Right cardiac atrium (tissue), 5 donors: Measurements from ENCODE around the gene EXTL1. TPM values are rescaled to one million over a fixed set of nuclear protein-coding genes. Genes with fewer than 3 reads are reported as not detected.

Experiments
- ATAC-seq, 2 donors: fragments of 200-7000 bp; cut with Tn5 transposase; one replicate each; pipeline versions ENCODE4 v1.8.0 to v1.9.1; 2020; ENCODE audit warnings: moderate library complexity in 2 of 2, mild to moderate bottlenecking in 1 of 2
- DNase-seq, 3 donors: peaks; one replicate each; pipeline ENCODE4 v3.0.0-alpha.2; 2020
- H3K27ac ChIP-seq: one replicate; pipeline ENCODE4 v1.5.1; 2013; ENCODE audit warnings: mild to moderate bottlenecking, low read length, control low read depth, moderate library complexity
- H3K27me3 ChIP-seq: one replicate; pipeline ENCODE4 v1.6.1; 2013; ENCODE audit not compliant: control insufficient read depth, insufficient read depth
- H3K4me1 ChIP-seq: one replicate; pipeline ENCODE4 v1.6.1; 2013; ENCODE audit warnings: low read length; ENCODE audit not compliant: control insufficient read depth, insufficient read depth
- H3K4me3 ChIP-seq: one replicate; pipeline ENCODE4 v1.5.1; 2013; ENCODE audit warnings: low read length, control low read depth
- H3K9me3 ChIP-seq: one replicate; pipeline ENCODE4 v1.6.1; 2013; ENCODE audit warnings: low read length; ENCODE audit not compliant: control insufficient read depth
- WGBS: extraction: QIAGEN DNeasy Blood & Tissue Kit; methylation state at CpG from one replicate; pipeline ENCODE4 v1.1.7; 2013; 5-methylcytosine and 5-hydroxymethylcytosine counted together
- intact Hi-C, 4 donors: fragments of 100-400 bp; cut with DNase I; formaldehyde crosslinking; loops; one replicate each; pipeline versions ENCODE4 v1.11.0 to v1.14.0; 2022 to 2023
- polyA plus RNA-seq: library from polyadenylated mRNA; stranded (reverse); fragments of 200-250 nt; gene quantifications from one replicate; pipeline ENCODE4 v1.2.3, GENCODE V29; 2013
- total RNA-seq, 4 donors: library from RNA; stranded (reverse); fragmentation: NEBNext Ultra II Directional; extraction: Animal tissue kit (Norgen Biotek cat#: 25700); gene quantifications; one replicate each; pipeline ENCODE4 v1.2.1, GENCODE V29; 2021
- donor health status: healthy with polysubstance abuse.
- donor health status: DM: no; HTN: yes; CAD: no.
- donor health status: DM: no; HTN: no; CAD: no.
- donor health status: DM: no; HTN: yes; CAD: no; lungs with severe emphysema.
- donor health status: DM: yes; HTN: yes; CAD: no.

EXTL1 gene
- total and polyA plus RNA-seq, 5 donors: 0.78 to 4.3 (median 2.4) TPM

GRCh38 chr1:26075421-26076144 is 54.0 kb downstream of the EXTL1 start:
- no peak overlapping the region for H3K4me3 ChIP-seq
- H3K27ac ChIP-seq: peak overlapping the region; percentile 46
- no peaks in the 10 kb centered on the region for H3K27me3 ChIP-seq
- 69% methylated on average over 3 of the region's 3 CpGs for WGBS
- ATAC-seq: peak; percentile 58 to 71
- intact Hi-C loops: no loop called here
- H3K4me1 ChIP-seq: no peaks in the 10 kb centered on the region
- H3K9me3 ChIP-seq: no peaks in the 10 kb centered on the region
- no peak for DNase-seq

DNA sequence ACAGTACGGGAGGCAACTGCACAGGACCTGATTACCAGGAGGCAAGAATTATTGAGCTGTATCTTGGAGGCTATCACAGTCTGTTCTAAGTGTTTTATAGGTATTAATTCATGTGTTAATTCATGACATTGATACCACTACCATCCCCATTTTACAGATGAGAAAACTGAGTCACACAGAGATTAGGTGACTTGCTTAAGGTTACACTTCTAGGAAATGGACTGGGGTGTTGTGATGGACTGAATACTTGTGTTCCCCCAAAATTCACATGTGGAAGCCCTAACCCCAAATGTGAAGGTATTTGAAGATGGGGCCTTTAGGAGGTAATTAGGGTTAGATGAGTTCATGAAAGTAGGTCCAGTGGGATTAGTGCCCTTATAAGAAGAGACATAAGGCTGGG is 55.9 kb downstream of the EXTL1 start:
- intact Hi-C loops: no loop called here
- no peaks in the 10 kb centered on the region for H3K27me3 ChIP-seq
- ATAC-seq (no peak), DNase-seq (no peak)
- H3K4me1 ChIP-seq: no peaks in the 10 kb centered on the region
- 98% methylated on average over 1 of the region's 1 CpG for WGBS
- H3K4me3 ChIP-seq: no peak overlapping the region
- no peak overlapping the region for H3K27ac ChIP-seq
- no peaks in the 10 kb centered on the region for H3K9me3 ChIP-seq

DNA sequence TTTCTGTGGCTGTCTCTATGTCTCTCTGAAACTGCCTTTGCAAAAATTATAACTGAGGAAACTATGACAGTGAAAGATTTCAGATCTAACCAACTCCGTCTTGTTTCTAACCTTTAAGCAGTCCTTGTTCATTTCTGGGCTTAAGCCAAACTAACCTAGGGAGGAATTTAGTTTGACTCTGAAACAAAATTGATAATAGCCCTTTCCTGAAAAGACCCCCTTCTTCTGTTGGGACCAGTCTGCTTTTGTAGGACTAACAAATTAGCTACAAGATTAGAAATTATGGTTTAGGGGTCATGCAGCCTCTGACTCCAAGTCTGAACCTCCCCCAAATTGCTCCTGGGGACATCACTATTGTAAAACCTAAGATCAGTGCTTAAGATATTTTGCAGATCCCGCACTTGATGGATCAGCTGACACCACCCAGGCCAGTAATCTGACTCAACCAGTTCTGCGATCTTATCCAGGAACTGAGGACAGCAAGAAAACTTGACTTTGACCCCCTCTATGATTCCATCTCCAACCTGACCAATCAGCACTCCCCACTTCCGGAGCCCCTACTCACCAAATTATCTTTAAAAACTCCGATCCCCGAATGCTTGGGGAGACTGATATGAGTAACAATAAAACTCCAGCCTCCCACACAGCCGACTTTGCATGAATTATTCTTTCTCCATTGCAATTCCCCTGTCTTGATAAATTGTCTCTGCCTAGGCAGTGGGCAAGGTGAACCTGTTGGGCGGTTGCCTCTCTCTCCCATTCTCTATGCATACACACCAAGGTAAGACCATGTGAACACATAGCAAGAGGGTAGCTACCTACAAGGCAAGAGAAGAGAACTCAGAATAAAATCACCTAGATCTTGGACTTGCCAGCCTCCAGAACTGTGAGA is 57.0 kb downstream of the EXTL1 start:
- DNase-seq (no peak), ATAC-seq (no peak)
- H3K27ac ChIP-seq: peak overlapping the region; percentile 13
- 46% methylated on average over 8 of the region's 8 CpGs for WGBS
- H3K27me3 ChIP-seq: no peaks in the 10 kb centered on the region
- intact Hi-C loops: no loop called here
- no peaks in the 10 kb centered on the region for H3K4me1 ChIP-seq
- H3K9me3 ChIP-seq: no peaks in the 10 kb centered on the region
- no peak overlapping the region for H3K4me3 ChIP-seq

DNA sequence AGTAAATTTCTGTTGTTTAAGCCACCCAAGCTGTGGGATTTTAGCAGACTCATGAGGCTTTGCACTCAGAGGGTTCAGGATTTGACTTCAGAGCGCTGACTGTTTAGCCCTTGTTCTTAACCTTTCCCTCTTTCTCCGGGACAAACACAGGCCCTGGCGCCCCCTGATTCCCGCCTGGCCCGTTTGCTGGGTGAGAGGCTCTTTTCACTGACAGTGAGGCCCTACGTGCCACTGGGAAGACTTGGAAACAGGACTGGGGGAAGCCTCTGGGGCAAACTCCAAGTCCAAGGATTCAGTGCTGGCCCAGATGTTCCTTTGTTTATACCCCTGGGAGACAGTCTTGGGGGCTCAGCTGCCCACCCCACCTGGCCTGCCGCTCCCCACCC is 57.6 kb downstream of the EXTL1 start:
- Histone ChIP-seq H3K4me1 (no peaks in the 10 kb centered on the region), H3K4me3 (no peak overlapping the region), H3K9me3 (no peaks in the 10 kb centered on the region), H3K27me3 (no peaks in the 10 kb centered on the region), H3K27ac (peak overlapping the region; percentile 2)
- intact Hi-C loops: no loop called here
- no peak for DNase-seq
- no peak for ATAC-seq
- WGBS: 49% methylated on average over 7 of the region's 7 CpGs

- no peaks in the 10 kb centered on the region for H3K9me3 ChIP-seq
- DNase-seq (no peak), ATAC-seq (no peak)
- intact Hi-C loops: no loop called here
- no peaks in the 10 kb centered on the region for H3K27me3 ChIP-seq
- no peaks in the 10 kb centered on the region for H3K4me1 ChIP-seq
- WGBS: 65% methylated on average over 9 of the region's 9 CpGs
- H3K4me3 ChIP-seq: no peak overlapping the region
- H3K27ac ChIP-seq: peak overlapping the region; percentile 45
These were observed 58.6 kb downstream of the EXTL1 start for GRCh38 chr1:26079960-26080814.

GRCh38 chr1:26081267-26082019 is 59.9 kb downstream of the EXTL1 start:
- DNase-seq (peak; percentile 44 to 81 (median 76)), ATAC-seq (peak; percentile 61 to 64)
- intact Hi-C loops: no loop called here
- H3K9me3 ChIP-seq: no peaks in the 10 kb centered on the region
- H3K27me3 ChIP-seq: no peaks in the 10 kb centered on the region
- peak overlapping the region; percentile 96 for H3K27ac ChIP-seq
- H3K4me3 ChIP-seq: no peak overlapping the region
- H3K4me1 ChIP-seq: no peaks in the 10 kb centered on the region
- 58% methylated on average over 8 of the region's 8 CpGs for WGBS

DNA sequence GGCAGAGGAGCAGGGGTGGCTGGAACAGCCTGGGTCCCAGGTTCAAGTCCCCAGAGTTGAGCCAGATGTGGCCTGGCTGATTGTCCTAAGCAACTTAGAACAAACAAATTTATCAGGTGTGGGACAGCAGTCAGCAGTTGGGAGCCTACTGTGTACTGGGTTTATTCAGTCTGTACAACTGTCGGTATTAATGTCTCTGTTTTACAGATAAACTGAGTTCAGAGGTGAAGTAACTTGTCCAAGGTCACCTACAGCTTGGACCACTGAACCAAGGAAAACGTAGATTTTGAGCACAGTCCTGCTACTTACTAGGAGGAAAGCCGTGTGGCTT is 60.4 kb downstream of the EXTL1 start:
- Histone ChIP-seq H3K27me3 (no peaks in the 10 kb centered on the region), H3K27ac (peak overlapping the region; percentile 90), H3K9me3 (no peaks in the 10 kb centered on the region), H3K4me3 (no peak overlapping the region), H3K4me1 (no peaks in the 10 kb centered on the region)
- WGBS: 61% methylated on average over 3 of the region's 3 CpGs
- DNase-seq (no peak), ATAC-seq (peak in 1 of 2 donors; percentile 2)
- intact Hi-C loops: no loop called here

DNA sequence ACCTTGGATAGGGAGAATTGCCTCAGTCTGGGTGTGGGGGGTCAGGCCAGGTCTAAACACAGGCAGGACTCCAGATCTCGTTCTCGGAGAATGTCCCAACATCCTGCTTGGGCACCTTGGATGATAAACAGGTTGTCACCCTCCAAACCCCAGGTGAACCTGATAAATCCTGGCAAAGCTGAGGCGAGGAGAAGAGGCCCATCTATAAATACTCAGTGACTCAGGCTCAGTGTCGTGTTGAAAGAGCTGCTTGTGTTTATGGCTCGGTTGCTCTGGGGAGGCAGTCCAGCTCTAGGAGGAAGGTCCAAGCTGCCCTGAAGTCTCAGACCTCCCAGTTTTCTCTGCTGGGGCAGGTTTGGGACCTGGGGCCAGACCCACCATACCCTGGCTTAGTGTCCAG is 61.6 kb downstream of the EXTL1 start:
- Histone ChIP-seq H3K27ac (peak overlapping the region; percentile 95), H3K27me3 (no peaks in the 10 kb centered on the region), H3K4me1 (no peaks in the 10 kb centered on the region), H3K9me3 (no peaks in the 10 kb centered on the region), H3K4me3 (no peak overlapping the region)
- WGBS: 38% methylated on average over 5 of the region's 5 CpGs
- intact Hi-C loops: no loop called here
- ATAC-seq (peak; percentile 78), DNase-seq (peak in 1 of 3 donors; percentile 22)

DNA sequence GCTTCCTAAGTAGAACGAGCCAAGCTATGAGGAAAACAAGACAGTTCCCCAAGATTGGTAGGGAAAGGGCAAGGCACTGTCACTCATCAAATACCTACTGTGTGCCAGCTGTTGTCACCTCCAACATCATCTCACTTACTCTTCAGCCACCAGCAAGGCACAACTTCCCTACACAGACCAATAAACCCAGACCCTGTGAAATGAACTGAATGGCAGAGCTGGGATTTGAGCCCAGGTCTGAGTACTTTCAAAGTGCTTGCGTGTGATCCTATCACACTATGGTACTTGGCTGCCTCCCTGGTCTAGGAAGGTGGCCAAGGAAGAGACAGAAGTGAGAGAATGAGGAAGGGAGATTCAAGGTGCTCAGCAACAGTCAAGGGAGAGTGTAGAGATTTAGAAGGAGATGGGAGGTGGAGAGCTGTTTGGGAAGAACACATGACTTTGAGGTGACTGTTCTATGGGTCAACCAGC is 62.6 kb downstream of the EXTL1 start:
- intact Hi-C loops: no loop called here
- no peaks in the 10 kb centered on the region for H3K27me3 ChIP-seq
- H3K27ac ChIP-seq: peak overlapping the region; percentile 28
- no peak overlapping the region for H3K4me3 ChIP-seq
- ATAC-seq (peak; percentile 80 to 85), DNase-seq (peak; percentile 43 to 60 (median 59))
- no peaks in the 10 kb centered on the region for H3K4me1 ChIP-seq
- H3K9me3 ChIP-seq: no peaks in the 10 kb centered on the region
- 46% methylated on average over 2 of the region's 2 CpGs for WGBS

DNA sequence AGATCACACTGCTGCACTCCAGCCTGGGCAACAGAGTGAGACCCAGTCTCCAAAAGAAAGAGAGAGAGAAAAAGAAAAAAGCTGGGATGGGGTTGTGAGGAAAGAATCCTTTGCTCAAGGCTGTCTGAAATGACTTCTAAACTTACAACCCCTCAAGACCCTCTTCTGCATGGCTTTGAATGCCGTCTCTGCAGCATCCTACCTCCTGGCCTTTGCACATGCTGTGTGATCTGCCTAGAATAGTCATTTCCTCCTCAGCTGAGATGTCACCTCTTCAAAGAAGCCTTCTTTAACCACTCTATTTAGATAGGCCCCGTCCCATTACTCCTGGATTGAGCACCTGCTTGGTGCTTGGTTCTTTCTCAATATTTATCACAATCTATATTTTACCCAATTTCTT is 63.3 kb downstream of the EXTL1 start:
- no peak for DNase-seq
- no peaks in the 10 kb centered on the region for H3K4me1 ChIP-seq
- H3K9me3 ChIP-seq: no peaks in the 10 kb centered on the region
- no peak overlapping the region for H3K4me3 ChIP-seq
- H3K27me3 ChIP-seq: no peaks in the 10 kb centered on the region
- intact Hi-C loops: no loop called here
- ATAC-seq: no peak
- 88% methylated on average over 2 of the region's 2 CpGs for WGBS
- H3K27ac ChIP-seq: peak overlapping the region; percentile 28
